Osteoblast (primary cell): Measurements from ENCODE around the gene VGLL2. TPM values are rescaled to one million over a fixed set of nuclear protein-coding genes. Genes with fewer than 3 reads are reported as not detected.

Experiments
- DNase-seq: peaks from one replicate; pipeline ENCODE4 v3.0.0; 2011; ENCODE audit warnings: low spot score, mixed read lengths; ENCODE audit not compliant: insufficient read length; ENCODE audit errors: missing footprints
- H2AFZ ChIP-seq: 2 replicates; pipeline ENCODE4 v1.6.0; 2011; ENCODE audit warnings: mild to moderate bottlenecking, low read length
- H3K27ac ChIP-seq: 2 replicates; pipeline ENCODE4 v1.5.1; 2011; ENCODE audit warnings: mild to moderate bottlenecking, low read depth, low read length, moderate library complexity
- H3K27me3 ChIP-seq: 2 replicates; pipeline ENCODE4 v1.6.0; 2012; ENCODE audit warnings: mild to moderate bottlenecking, control low read depth, inconsistent platforms, low read length, moderate library complexity; ENCODE audit not compliant: insufficient read depth
- H3K36me3 ChIP-seq: 2 replicates; pipeline ENCODE4 v1.5.1; 2011; ENCODE audit warnings: mild to moderate bottlenecking, low read length, control low read depth, moderate library complexity; ENCODE audit not compliant: insufficient read depth
- H3K4me1 ChIP-seq: 2 replicates; pipeline ENCODE4 v1.5.1; 2011; ENCODE audit warnings: mild to moderate bottlenecking, low read length, control low read depth, moderate library complexity; ENCODE audit not compliant: insufficient read depth
- H3K4me2 ChIP-seq: 2 replicates; pipeline ENCODE4 v1.6.0; 2011; ENCODE audit warnings: mild to moderate bottlenecking, low read length; ENCODE audit not compliant: insufficient read depth
- H3K4me3 ChIP-seq: fragments of 200-600 bp; sonication (generic); 3 replicates; pipeline ENCODE4 v1.5.1; 2012; ENCODE audit warnings: mild to moderate bottlenecking, low read length, inconsistent platforms; ENCODE audit not compliant: insufficient read depth
- H3K79me2 ChIP-seq: 2 replicates; pipeline ENCODE4 v1.6.0; 2012; ENCODE audit warnings: mild to moderate bottlenecking, low read length, control low read depth, inconsistent platforms; ENCODE audit not compliant: insufficient read depth
- H3K9me3 ChIP-seq: 2 replicates; pipeline ENCODE4 v1.5.1; 2011; ENCODE audit warnings: low read depth, low read length, control low read depth
- H4K20me1 ChIP-seq: 2 replicates; pipeline ENCODE4 v1.6.0; 2012; ENCODE audit warnings: mild to moderate bottlenecking, low read length, control low read depth; ENCODE audit not compliant: insufficient read depth
- CTCF ChIP-seq: IDR thresholded peaks from 2 replicates; pipeline ENCODE4 v1.5.1; 2011; ENCODE audit warnings: mild to moderate bottlenecking, low read depth, low read length, moderate library complexity; ENCODE audit errors: extremely low read depth
- total RNA-seq: library from RNA; depleted of rRNA; stranded (reverse); fragments of >200 nt; gene quantifications from 2 replicates; pipeline ENCODE4 v1.2.3, GENCODE V29; 2012

VGLL2 gene
- total RNA-seq, 1 donor: not detected

- Histone ChIP-seq H3K79me2 (no peaks in the 10 kb centered on the region), H3K4me3 (no peak overlapping the region), H3K36me3 (no peaks in the 10 kb centered on the region), H3K4me2 (no peak overlapping the region), H3K27me3 (peaks cover 54% of the 10 kb centered on the region), H4K20me1 (no peaks in the 10 kb centered on the region), H3K4me1 (no peaks in the 10 kb centered on the region), H3K27ac (no peak overlapping the region), H3K9me3 (no peaks in the 10 kb centered on the region), H2AFZ (no peak overlapping the region)
- DNase-seq: no peak
- TF ChIP-seq CTCF: no peak
These were observed 11.5 kb downstream of the VGLL2 start for GRCh38 chr6:117276778-117277316.

- no peak overlapping the region for H3K4me2 ChIP-seq
- no peaks in the 10 kb centered on the region for H3K9me3 ChIP-seq
- no peaks in the 10 kb centered on the region for H4K20me1 ChIP-seq
- H3K27ac ChIP-seq: no peak overlapping the region
- H2AFZ ChIP-seq: no peak overlapping the region
- H3K4me1 ChIP-seq: no peaks in the 10 kb centered on the region
- H3K79me2 ChIP-seq: no peaks in the 10 kb centered on the region
- peak; percentile 55 for TF ChIP-seq CTCF
- H3K36me3 ChIP-seq: no peaks in the 10 kb centered on the region
- H3K4me3 ChIP-seq: no peak overlapping the region
- peaks cover 14% of the 10 kb centered on the region for H3K27me3 ChIP-seq
- no peak for DNase-seq
These were observed 15.6 kb downstream of the VGLL2 start for GRCh38 chr6:117280922-117281321.

- no peaks in the 10 kb centered on the region for H3K27me3 ChIP-seq
- no peaks in the 10 kb centered on the region for H3K36me3 ChIP-seq
- H3K4me2 ChIP-seq: no peak overlapping the region
- H3K4me3 ChIP-seq: no peak overlapping the region
- no peaks in the 10 kb centered on the region for H3K4me1 ChIP-seq
- TF ChIP-seq CTCF: no peak
- H3K27ac ChIP-seq: no peak overlapping the region
- no peaks in the 10 kb centered on the region for H3K9me3 ChIP-seq
- no peak overlapping the region for H2AFZ ChIP-seq
- DNase-seq: no peak
- H3K79me2 ChIP-seq: no peaks in the 10 kb centered on the region
- H4K20me1 ChIP-seq: no peaks in the 10 kb centered on the region
These were observed 22.8 kb downstream of the VGLL2 start for GRCh38 chr6:117288083-117288715.

GRCh38 chr6:117290173-117290846 is 25.0 kb downstream of the VGLL2 start:
- H3K27me3 ChIP-seq: no peaks in the 10 kb centered on the region
- H3K79me2 ChIP-seq: no peaks in the 10 kb centered on the region
- no peak for TF ChIP-seq CTCF
- H2AFZ ChIP-seq: no peak overlapping the region
- H4K20me1 ChIP-seq: no peaks in the 10 kb centered on the region
- no peaks in the 10 kb centered on the region for H3K36me3 ChIP-seq
- H3K4me3 ChIP-seq: no peak overlapping the region
- H3K4me2 ChIP-seq: no peak overlapping the region
- no peak for DNase-seq
- no peak overlapping the region for H3K27ac ChIP-seq
- H3K9me3 ChIP-seq: no peaks in the 10 kb centered on the region
- H3K4me1 ChIP-seq: no peaks in the 10 kb centered on the region
